ENCODE data around the gene GAMT.

DNA sequence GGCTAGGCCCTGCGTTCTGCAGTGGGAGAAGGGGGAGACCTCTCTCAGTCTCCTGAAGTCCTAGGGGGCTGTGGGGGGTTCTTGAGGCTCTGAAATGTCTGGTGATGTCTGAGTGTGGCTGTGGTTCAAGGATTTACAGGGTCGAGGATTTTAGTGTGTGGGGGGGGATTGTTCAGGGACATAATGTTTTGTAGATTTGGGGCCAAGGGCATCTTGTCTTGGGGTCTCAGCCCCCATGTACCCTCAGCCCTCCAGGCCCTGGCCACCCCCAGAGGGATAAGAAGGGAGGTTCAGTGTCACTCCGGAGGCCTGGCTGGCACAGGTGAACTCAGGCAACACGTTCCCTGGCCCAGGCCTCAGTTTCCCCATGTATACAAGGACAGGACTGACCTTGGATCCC, 46.2 kb upstream of the GAMT start:
- TF ChIP-seq, protein P1, sequence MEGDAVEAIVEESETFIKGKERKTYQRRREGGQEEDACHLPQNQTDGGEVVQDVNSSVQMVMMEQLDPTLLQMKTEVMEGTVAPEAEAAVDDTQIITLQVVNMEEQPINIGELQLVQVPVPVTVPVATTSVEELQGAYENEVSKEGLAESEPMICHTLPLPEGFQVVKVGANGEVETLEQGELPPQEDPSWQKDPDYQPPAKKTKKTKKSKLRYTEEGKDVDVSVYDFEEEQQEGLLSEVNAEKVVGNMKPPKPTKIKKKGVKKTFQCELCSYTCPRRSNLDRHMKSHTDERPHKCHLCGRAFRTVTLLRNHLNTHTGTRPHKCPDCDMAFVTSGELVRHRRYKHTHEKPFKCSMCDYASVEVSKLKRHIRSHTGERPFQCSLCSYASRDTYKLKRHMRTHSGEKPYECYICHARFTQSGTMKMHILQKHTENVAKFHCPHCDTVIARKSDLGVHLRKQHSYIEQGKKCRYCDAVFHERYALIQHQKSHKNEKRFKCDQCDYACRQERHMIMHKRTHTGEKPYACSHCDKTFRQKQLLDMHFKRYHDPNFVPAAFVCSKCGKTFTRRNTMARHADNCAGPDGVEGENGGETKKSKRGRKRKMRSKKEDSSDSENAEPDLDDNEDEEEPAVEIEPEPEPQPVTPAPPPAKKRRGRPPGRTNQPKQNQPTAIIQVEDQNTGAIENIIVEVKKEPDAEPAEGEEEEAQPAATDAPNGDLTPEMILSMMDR (IDR thresholded peaks at IDR 0.05) = no peak
- TF ChIP-seq POLR2A (IDR thresholded peaks at IDR 0.05) = no peak
- TF ChIP-seq EP300 (IDR thresholded peaks at IDR 0.05) = no peak
